ENCODE results near the gene BTBD9. TPM values are rescaled to one million over a fixed set of nuclear protein-coding genes. Genes with fewer than 3 reads are reported as not detected.
A peak's percentile ranks its signal among the peaks of the same experiment; 100 is the strongest.

Gene BTBD9
- total RNA-seq, 4 donors from 2014 or later, result 9.2 to 16.3 (median 11.6) TPM

DNA sequence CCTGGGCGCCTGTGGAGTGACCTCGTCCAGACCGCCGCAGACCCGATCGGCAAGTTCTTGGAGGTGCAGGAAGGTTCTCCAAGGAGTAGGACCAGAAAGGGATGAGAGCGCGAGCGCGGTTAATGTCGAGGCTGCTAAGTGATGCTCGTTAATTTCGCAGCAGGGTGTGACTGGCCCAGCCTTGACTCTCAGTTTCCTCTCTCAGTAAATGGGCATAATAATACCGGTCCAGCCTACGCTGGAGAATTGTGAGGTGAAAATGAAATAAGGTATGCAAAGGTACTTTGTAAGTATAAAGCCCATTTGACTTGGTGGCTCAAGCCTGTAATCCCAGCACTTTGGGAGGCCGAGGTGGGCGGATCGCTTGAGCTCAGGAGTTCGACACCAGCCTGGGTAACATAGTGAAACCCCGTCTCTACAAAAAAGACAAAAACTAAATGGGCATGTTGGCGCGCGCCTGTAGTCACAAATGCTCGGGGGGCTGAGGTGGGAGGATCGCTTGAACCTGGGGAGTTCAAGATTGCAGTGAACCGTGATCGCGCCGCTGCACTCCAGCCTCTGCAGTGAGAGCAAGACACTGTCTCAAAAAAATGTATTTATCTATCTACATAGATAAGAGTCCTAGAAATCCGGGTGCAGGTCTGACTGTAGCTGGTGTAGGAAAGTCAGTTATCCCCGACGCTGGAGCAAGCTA is 634 bp upstream of the BTBD9 start:
- 9 to 15% methylated on average over 26 to 31 of the region's 32 CpGs for WGBS, 2 donors
- no peak for DNase-seq
- no peaks in the 10 kb centered on the region for H3K27me3 ChIP-seq
- H3K9me3 ChIP-seq, result no peaks in the 10 kb centered on the region
- TF ChIP-seq POLR2A (IDR thresholded peaks at IDR 0.05), result no peak
- TF ChIP-seq, protein P1, sequence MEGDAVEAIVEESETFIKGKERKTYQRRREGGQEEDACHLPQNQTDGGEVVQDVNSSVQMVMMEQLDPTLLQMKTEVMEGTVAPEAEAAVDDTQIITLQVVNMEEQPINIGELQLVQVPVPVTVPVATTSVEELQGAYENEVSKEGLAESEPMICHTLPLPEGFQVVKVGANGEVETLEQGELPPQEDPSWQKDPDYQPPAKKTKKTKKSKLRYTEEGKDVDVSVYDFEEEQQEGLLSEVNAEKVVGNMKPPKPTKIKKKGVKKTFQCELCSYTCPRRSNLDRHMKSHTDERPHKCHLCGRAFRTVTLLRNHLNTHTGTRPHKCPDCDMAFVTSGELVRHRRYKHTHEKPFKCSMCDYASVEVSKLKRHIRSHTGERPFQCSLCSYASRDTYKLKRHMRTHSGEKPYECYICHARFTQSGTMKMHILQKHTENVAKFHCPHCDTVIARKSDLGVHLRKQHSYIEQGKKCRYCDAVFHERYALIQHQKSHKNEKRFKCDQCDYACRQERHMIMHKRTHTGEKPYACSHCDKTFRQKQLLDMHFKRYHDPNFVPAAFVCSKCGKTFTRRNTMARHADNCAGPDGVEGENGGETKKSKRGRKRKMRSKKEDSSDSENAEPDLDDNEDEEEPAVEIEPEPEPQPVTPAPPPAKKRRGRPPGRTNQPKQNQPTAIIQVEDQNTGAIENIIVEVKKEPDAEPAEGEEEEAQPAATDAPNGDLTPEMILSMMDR (IDR thresholded peaks at IDR 0.05), result no peak
- peaks cover 8 to 27% (median 16%) of the 10 kb centered on the region in 3 donors for H3K4me1 ChIP-seq
- H3K27ac ChIP-seq, result peak overlapping the region; percentile 90 to 93 (median 91)
- peak overlapping the region; percentile 86 to 97 (median 94) for H3K4me3 ChIP-seq
- no peaks in the 10 kb centered on the region for H3K36me3 ChIP-seq
- intact Hi-C loops (cut with DNase I), result no loop called here

DNA sequence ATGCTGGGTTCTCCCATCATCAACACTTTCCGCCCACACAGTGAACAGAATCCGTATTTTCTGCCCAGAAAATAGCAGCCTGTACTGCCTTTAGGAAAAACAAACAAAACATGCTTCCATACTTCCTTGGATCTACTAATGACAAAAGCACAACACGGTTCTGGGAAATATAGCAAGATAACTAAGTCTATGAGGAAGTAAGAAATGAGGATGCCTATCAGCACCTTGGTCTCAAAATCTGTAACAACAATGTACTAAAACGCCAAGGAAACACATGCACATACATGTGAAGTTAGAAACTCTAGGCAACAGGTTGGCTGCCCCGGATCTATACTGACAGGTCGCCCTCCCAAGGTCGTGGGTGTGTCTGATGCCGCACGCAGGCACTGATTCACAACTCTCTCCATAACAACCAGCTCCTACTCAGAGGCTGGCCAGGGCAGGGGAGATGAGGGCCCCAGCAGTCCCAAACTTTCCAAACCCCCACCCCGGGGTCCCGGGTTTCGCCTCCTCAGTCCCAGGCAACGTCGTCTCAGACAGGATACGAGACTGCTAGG is 710 bp downstream of the BTBD9 start:
- peak; percentile 12 for DNase-seq
- H3K9me3 ChIP-seq, result no peaks in the 10 kb centered on the region
- intact Hi-C loops (cut with DNase I), result no loop called here
- no peaks in the 10 kb centered on the region for H3K27me3 ChIP-seq
- no peaks in the 10 kb centered on the region for H3K36me3 ChIP-seq
- no peak for TF ChIP-seq POLR2A (IDR thresholded peaks at IDR 0.05)
- TF ChIP-seq, protein P1 (IDR thresholded peaks at IDR 0.05), result peak in 1 of 6 experiments; percentile 1
- H3K4me3 ChIP-seq, result peak overlapping the region; percentile 86 to 97 (median 94)
- H3K27ac ChIP-seq, result peak overlapping the region; percentile 90 to 93 (median 91)
- H3K4me1 ChIP-seq, result peaks cover 8 to 35% (median 16%) of the 10 kb centered on the region in 3 donors
- 3 to 6% methylated on average over 14 to 15 of the region's 15 CpGs for WGBS, 2 donors

DNA sequence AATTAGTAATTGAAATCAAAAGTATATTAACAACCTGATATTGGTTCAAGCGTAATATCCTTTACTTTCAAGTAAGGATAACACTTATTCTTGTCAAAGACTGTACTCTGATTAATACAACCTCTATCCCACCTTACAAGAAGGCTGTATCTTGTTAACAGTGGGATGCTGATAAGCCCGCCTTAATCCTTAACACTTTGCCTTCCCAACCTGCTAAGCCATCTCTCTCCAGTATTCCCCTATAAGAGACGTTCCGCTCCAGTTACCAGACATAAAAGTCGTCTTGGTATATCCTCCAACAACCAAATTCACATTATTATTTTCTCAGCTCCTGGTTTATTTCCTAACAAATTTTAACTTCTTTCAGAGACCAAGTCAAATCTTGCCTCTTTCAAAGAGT is 2.0 kb downstream of the BTBD9 start:
- no peaks in the 10 kb centered on the region for H3K27me3 ChIP-seq
- no peaks in the 10 kb centered on the region for H3K9me3 ChIP-seq
- intact Hi-C loops (cut with DNase I), result no loop called here
- no peak for TF ChIP-seq POLR2A (IDR thresholded peaks at IDR 0.05)
- TF ChIP-seq, protein P1 (IDR thresholded peaks at IDR 0.05), result no peak
- H3K4me1 ChIP-seq, result peaks cover 8 to 35% (median 16%) of the 10 kb centered on the region in 3 donors
- WGBS, 2 donors, result 83 to 87% methylated on average over 5 of the region's 5 CpGs
- H3K4me3 ChIP-seq, result no peak overlapping the region
- H3K36me3 ChIP-seq, result no peaks in the 10 kb centered on the region
- H3K27ac ChIP-seq, result no peak overlapping the region
- DNase-seq, result no peak

DNA sequence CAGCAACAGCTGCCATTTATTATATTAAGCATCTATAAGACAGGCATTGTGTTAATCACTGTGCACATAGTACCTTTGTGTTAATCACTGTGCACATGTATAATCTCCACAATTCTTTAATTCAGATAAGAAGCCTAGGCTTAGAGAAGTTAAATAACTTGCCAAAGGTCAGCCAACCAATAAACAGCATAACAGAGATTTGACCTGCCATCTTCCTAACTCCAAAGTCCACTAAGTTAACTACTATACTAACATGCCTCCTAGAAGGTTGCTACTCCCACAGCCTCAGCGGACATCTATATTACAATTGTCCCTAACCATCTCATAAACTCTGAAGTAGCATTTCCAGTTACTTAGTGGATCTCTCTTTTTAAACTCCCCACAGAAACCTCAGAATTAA is 3.7 kb downstream of the BTBD9 start:
- Histone ChIP-seq H3K4me1 (peaks cover 7 to 32% (median 15%) of the 10 kb centered on the region in 3 donors), H3K9me3 (no peaks in the 10 kb centered on the region), H3K36me3 (no peaks in the 10 kb centered on the region), H3K27ac (no peak overlapping the region), H3K4me3 (no peak overlapping the region), H3K27me3 (no peaks in the 10 kb centered on the region)
- no peak for DNase-seq
- intact Hi-C loops (cut with DNase I), result no loop called here
- 20 to 95% methylated on average over 1 of the region's 1 CpG for WGBS, 2 donors
- no peak for TF ChIP-seq POLR2A (IDR thresholded peaks at IDR 0.05)
- TF ChIP-seq, protein P1 (IDR thresholded peaks at IDR 0.05), result no peak

DNA sequence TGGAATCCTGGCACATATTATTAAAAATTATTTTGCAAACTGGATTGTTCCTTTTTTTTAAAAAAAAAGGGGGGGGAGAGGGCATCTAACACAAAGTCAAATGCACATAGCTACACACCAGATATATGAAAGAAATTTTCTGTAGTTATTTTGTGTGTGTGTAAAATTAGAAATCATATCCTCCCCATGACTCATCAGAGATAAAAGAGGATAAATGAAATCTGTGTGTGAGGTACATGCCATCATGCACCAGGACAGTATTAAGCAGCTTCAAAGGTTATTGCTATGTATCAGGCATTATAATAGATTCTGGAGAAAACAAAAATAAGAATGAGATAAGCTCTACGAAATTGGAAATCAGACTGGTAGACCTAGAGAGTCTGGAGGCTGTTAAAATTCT is 5.2 kb downstream of the BTBD9 start:
- H3K9me3 ChIP-seq, result no peaks in the 10 kb centered on the region
- no peaks in the 10 kb centered on the region for H3K36me3 ChIP-seq
- no peak overlapping the region for H3K4me3 ChIP-seq
- 67 to 69% methylated on average over 1 of the region's 1 CpG for whole genome bisulfite sequencing, 2 donors
- intact Hi-C loops (cut with DNase I), result no loop called here
- no peaks in the 10 kb centered on the region for H3K27me3 ChIP-seq
- H3K27ac ChIP-seq, result no peak overlapping the region
- peaks cover 0 to 22% (median 9%) of the 10 kb centered on the region in 3 donors for H3K4me1 ChIP-seq
- DNase-seq, result no peak
- TF ChIP-seq POLR2A (IDR thresholded peaks at IDR 0.05), result no peak
- TF ChIP-seq, protein P1 (IDR thresholded peaks at IDR 0.05), result no peak
